B cell (primary cell): ENCODE data around the gene PDGFA. TPM values are rescaled to one million over a fixed set of nuclear protein-coding genes. Genes with fewer than 3 reads are reported as not detected.

Experiments used
- ATAC-seq: fragments of 200-7000 bp; cut with Tn5 transposase; one replicate; pipeline ENCODE4 v1.10.0; 2021; ENCODE audit warnings: low read depth, mild to moderate bottlenecking, moderate number of reproducible peaks, moderate library complexity
- CTCF ChIA-PET: fragments of 350-600 bp; sonication (Branson Sonifier 250); formaldehyde crosslinking; loops from one replicate; lab custom pipeline; 2021; ENCODE audit warnings: antibody characterized with exemption, inconsistent platforms; lab: Charles Lee
- POLR2A ChIA-PET: fragments of 350-600 bp; sonication (Branson Sonifier 250); formaldehyde crosslinking; loops from one replicate; lab custom pipeline; 2021; ENCODE audit warnings: antibody characterized with exemption; lab: Charles Lee
- DNase-seq: peaks from one replicate; pipeline ENCODE4 v3.0.0; 2013
- H2AFZ ChIP-seq: 2 replicates; pipeline ENCODE4 v1.6.1; 2012; ENCODE audit warnings: mild to moderate bottlenecking, low read depth, low read length; ENCODE audit not compliant: insufficient read depth, poor library complexity, severe bottlenecking
- H3K27ac ChIP-seq, 2 donors: 1 replicate in 1 of 2; 2 replicates in 1 of 2; pipeline ENCODE4 v1.5.1; 2012 to 2013; ENCODE audit warnings: low read length in 2 of 2, mild to moderate bottlenecking in 2 of 2, moderate library complexity in 1 of 2
- H3K27me3 ChIP-seq, 4 experiments: fragments of 200-600 bp in 1 of 4; sonication (generic) in 1 of 4; replicated peaks in 1 of 4; 1 replicate in 2 of 4; 2 replicates in 2 of 4; pipeline versions ENCODE4 v1.6.1 to v1.7.0; 2013 to 2016; ENCODE audit warnings: low read length in 3 of 4, mild to moderate bottlenecking in 2 of 4, mixed read lengths in 1 of 4, moderate library complexity in 1 of 4; ENCODE audit not compliant: insufficient read depth in 4 of 4, control insufficient read depth in 3 of 4; ENCODE audit errors: control extremely low read depth in 1 of 4
- H3K36me3 ChIP-seq, 2 experiments: replicated peaks in 1 of 2; 1 replicate in 1 of 2; 2 replicates in 1 of 2; pipeline versions ENCODE4 v1.6.1 to v1.7.1; 2013; ENCODE audit warnings: low read length in 1 of 2; ENCODE audit not compliant: insufficient read depth in 2 of 2, control insufficient read depth in 1 of 2; ENCODE audit errors: control extremely low read depth in 1 of 2, extremely low read depth in 1 of 2
- H3K4me1 ChIP-seq, 2 donors: fragments of 200-600 bp in 1 of 2; sonication (generic) in 1 of 2; 1 replicate in 1 of 2; 2 replicates in 1 of 2; pipeline versions ENCODE4 v1.5.1 to v1.6.1; 2013 to 2017; ENCODE audit warnings: low read length in 2 of 2; ENCODE audit not compliant: control insufficient read depth in 2 of 2, insufficient read depth in 2 of 2
- H3K4me2 ChIP-seq: replicated peaks from 2 replicates; pipeline ENCODE3; 2012; ENCODE audit warnings: mild to moderate bottlenecking, low read depth, low read length; ENCODE audit not compliant: poor library complexity, severe bottlenecking
- H3K4me3 ChIP-seq, 5 experiments: fragments of 200-600 bp in 1 of 5; sonication (generic) in 1 of 5; 1 replicate in 3 of 5; 2 replicates in 2 of 5; pipeline versions ENCODE4 v1.5.1 to v1.7.0; 2011 to 2016; ENCODE audit warnings: low read length in 4 of 5, mild to moderate bottlenecking in 4 of 5, low read depth in 2 of 5, control low read depth in 1 of 5, moderate library complexity in 1 of 5; ENCODE audit not compliant: insufficient read depth in 1 of 5; ENCODE audit errors: control extremely low read depth in 1 of 5, extremely low read depth in 1 of 5
- H3K79me2 ChIP-seq: fragments of 200-600 bp; sonication (generic); one replicate; pipeline ENCODE4 v1.6.0; 2016; ENCODE audit warnings: low read length; ENCODE audit not compliant: control insufficient read depth, insufficient read depth
- H3K9ac ChIP-seq: fragments of 200-600 bp; sonication (generic); 2 replicates; pipeline ENCODE4 v1.6.1; 2017; ENCODE audit warnings: mild to moderate bottlenecking, low read length, moderate library complexity
- H3K9me3 ChIP-seq, 3 donors: one replicate each; pipeline versions ENCODE4 v1.6.1 to v1.7.1; 2013; ENCODE audit warnings: low read length in 2 of 3; ENCODE audit not compliant: control insufficient read depth in 2 of 3, insufficient read depth in 1 of 3; ENCODE audit errors: control extremely low read depth in 1 of 3
- H4K20me1 ChIP-seq: 2 replicates; pipeline ENCODE4 v1.6.0; 2012; ENCODE audit warnings: mild to moderate bottlenecking, low read length; ENCODE audit not compliant: insufficient read depth, control insufficient read depth, poor library complexity, severe bottlenecking
- H3K27ac Mint-ChIP-seq: one replicate; pipeline ENCODE4 v1.8.0; 2021; ENCODE audit warnings: mixed read lengths
- H3K27me3 Mint-ChIP-seq: one replicate; pipeline ENCODE4 v1.8.0; 2021; ENCODE audit warnings: mixed read lengths
- H3K4me1 Mint-ChIP-seq: one replicate; pipeline ENCODE4 v1.8.0; 2021; ENCODE audit warnings: mixed read lengths
- H3K4me3 Mint-ChIP-seq: one replicate; pipeline ENCODE4 v1.8.0; 2021; ENCODE audit warnings: mixed read lengths
- H3K9me3 Mint-ChIP-seq: one replicate; pipeline ENCODE4 v1.8.0; 2022; ENCODE audit warnings: mixed read lengths; ENCODE audit not compliant: insufficient read depth
- EZH2 ChIP-seq: IDR thresholded peaks from 2 replicates; pipeline ENCODE4 v1.6.1; 2012; ENCODE audit warnings: borderline replicate concordance, low read depth, mild to moderate bottlenecking, moderate library complexity, low read length; ENCODE audit not compliant: insufficient read depth, poor library complexity, severe bottlenecking
- WGBS: methylation state at CpG from one replicate; pipeline ENCODE4 v1.1.5; 2013; ENCODE audit warnings: missing lambda C conversion rate; ENCODE audit not compliant: insufficient coverage; 5-methylcytosine and 5-hydroxymethylcytosine counted together
- intact Hi-C: fragments of 100-400 bp; cut with micrococcal nuclease; formaldehyde crosslinking; loops from one replicate; pipeline ENCODE4 v1.10.0; 2022
- polyA plus RNA-seq: library from polyadenylated mRNA; depleted of rRNA; stranded (reverse); fragments of >200 nt; gene quantifications from 2 replicates; pipeline ENCODE4 v1.2.3, GENCODE V29; 2012
- total RNA-seq, 2 donors: library from RNA; stranded (reverse); fragments of 120-200 nt in 1 of 2; gene quantifications; 1 replicate in 1 of 2; 2 replicates in 1 of 2; pipeline versions ENCODE4 v1.2.3 to v1.2.4, GENCODE V29; 2013 to 2022
- TF ChIP-seq, protein P1 (sequence below): fragments of 200-600 bp; IDR thresholded peaks from one replicate; pipeline ENCODE4 v1.8.0; 2022; ENCODE audit warnings: antibody characterized with exemption, mild to moderate bottlenecking

PDGFA gene
- total and polyA plus RNA-seq, 2 donors (not counting 1 experiment from before 2014, with no cell fraction given) = 0.36 to 1.5 TPM

DNA sequence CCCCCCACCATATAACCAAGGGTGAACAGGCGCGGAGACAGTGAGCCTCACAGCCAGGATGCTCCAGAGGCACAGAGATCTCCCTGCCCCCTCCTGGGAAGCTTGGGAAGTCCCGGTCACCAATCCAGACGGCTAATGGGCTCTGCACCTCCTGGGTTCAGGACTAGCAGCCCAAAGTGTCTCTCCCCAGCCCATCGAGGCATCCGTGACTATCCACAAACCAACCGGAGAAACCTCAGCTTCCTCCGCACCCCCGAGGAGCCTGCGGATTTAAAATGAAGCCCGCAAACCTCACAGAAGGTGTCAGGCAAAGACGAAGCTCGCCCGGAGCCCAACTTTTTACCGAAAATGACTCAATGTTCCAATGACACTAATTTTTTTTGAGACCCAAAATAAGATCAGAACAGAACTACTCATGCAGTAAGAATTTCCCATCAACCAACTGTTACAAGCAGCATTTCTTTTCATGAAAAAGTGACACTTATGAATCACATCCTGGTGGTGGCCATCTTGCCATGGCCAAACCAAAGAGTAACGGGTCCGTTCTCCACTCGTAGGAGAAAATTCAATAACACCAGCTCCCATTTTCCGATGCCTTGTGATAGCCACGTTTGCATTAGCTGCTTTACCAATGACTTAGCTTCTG is 6.0 kb downstream of the PDGFA start:
- DNase-seq (no peak), ATAC-seq (no peak)
- Histone ChIP-seq H2AFZ (no peak overlapping the region), H3K4me3 (no peak overlapping the region), H3K79me2 (no peaks in the 10 kb centered on the region), H3K9ac (no peak overlapping the region), H3K4me1 (peaks cover 6 to 8% of the 10 kb centered on the region in 2 donors), H3K4me2 (no peak overlapping the region), H3K27me3 (peaks cover 0 to 6% (median 3%) of the 10 kb centered on the region in 4 experiments), H3K36me3 (no peaks in the 10 kb centered on the region), H4K20me1 (no peaks in the 10 kb centered on the region), H3K27ac (no peak overlapping the region), H3K9me3 (no peaks in the 10 kb centered on the region)
- H3K4me1 Mint-ChIP-seq = peaks cover 9% of the 10 kb centered on the region
- WGBS = 88% methylated on average over 18 of the region's 20 CpGs
- TF ChIP-seq, protein P1, sequence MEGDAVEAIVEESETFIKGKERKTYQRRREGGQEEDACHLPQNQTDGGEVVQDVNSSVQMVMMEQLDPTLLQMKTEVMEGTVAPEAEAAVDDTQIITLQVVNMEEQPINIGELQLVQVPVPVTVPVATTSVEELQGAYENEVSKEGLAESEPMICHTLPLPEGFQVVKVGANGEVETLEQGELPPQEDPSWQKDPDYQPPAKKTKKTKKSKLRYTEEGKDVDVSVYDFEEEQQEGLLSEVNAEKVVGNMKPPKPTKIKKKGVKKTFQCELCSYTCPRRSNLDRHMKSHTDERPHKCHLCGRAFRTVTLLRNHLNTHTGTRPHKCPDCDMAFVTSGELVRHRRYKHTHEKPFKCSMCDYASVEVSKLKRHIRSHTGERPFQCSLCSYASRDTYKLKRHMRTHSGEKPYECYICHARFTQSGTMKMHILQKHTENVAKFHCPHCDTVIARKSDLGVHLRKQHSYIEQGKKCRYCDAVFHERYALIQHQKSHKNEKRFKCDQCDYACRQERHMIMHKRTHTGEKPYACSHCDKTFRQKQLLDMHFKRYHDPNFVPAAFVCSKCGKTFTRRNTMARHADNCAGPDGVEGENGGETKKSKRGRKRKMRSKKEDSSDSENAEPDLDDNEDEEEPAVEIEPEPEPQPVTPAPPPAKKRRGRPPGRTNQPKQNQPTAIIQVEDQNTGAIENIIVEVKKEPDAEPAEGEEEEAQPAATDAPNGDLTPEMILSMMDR = no peak
- no peak for TF ChIP-seq EZH2
- no peak overlapping the region for H3K4me3 Mint-ChIP-seq
- POLR2A ChIA-PET = no interaction called here
- CTCF ChIA-PET = no interaction called here
- H3K9me3 Mint-ChIP-seq = no peaks in the 10 kb centered on the region
- H3K27me3 Mint-ChIP-seq = peaks cover 15% of the 10 kb centered on the region
- intact Hi-C loops = no loop called here
- H3K27ac Mint-ChIP-seq = no peak overlapping the region

DNA sequence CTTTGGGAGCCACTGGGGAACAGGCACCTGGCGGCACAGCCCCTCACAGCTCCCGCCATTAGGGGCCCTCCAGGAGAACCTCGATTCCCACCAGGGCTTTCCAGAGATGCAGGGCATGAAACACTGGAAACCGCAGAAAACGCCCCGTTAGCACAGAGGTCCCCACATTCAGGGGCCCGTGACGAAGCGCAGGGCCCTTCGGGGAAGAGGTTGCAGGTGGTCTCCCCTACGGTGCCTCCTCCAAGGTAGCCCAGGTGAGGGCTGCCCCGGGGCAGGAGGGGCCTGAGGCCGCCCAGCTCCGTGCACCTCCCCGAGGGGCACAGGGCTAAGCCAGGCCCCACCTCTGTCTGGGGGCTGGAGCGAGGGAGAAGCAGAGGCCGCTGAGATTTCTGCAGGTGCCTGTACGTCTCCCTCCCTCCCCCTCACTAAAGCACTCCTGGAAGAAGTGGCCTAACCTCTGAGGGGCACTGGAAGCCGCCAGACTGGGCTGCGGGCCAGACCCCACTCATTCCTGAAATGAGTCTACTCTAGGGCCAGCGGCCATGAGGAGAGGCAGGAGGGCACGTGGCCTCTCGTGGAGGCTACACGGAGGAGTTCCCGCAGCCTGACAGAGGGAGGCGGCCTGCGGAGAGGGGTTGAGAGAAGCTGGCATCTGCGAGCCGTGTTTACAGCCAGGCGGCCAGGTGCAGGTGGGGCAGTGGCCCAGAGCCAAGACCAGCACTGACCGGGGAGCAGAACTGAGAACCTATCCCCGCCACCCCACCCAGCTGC is 6.9 kb downstream of the PDGFA start:
- Histone ChIP-seq H3K36me3 (no peaks in the 10 kb centered on the region), H2AFZ (no peak overlapping the region), H3K4me1 (peaks cover 2 to 3% of the 10 kb centered on the region in 2 donors), H3K9ac (no peak overlapping the region), H3K27ac (no peak overlapping the region), H3K4me2 (no peak overlapping the region), H3K27me3 (peaks cover 0 to 2% (median 1%) of the 10 kb centered on the region in 4 experiments), H3K4me3 (no peak overlapping the region), H3K79me2 (no peaks in the 10 kb centered on the region), H4K20me1 (no peaks in the 10 kb centered on the region), H3K9me3 (no peaks in the 10 kb centered on the region)
- Mint-ChIP-seq H3K9me3 (no peaks in the 10 kb centered on the region), H3K27ac (no peak overlapping the region), H3K27me3 (peaks cover 8% of the 10 kb centered on the region), H3K4me3 (no peak overlapping the region), H3K4me1 (peaks cover 4% of the 10 kb centered on the region)
- ATAC-seq (no peak), DNase-seq (no peak)
- WGBS = 87% methylated on average over 28 of the region's 32 CpGs
- intact Hi-C loops = no loop called here
- CTCF ChIA-PET = no interaction called here
- TF ChIP-seq, protein P1 = no peak
- no peak for TF ChIP-seq EZH2
- POLR2A ChIA-PET = no interaction called here
